IPS-20b (cell line): ENCODE data around the gene BMPR2.
"Not testable (repeated sequence)": the region's sequence is repeated elsewhere in the genome, so short reads cannot be mapped to it uniquely, and the experiment has no call there.

Experiments used
- H3K27ac ChIP-seq: one replicate; pipeline ENCODE4 v1.5.1; 2013; ENCODE audit warnings: low read length
- H3K27me3 ChIP-seq: 2 replicates; pipeline ENCODE4 v1.6.1; 2013; ENCODE audit warnings: mild to moderate bottlenecking, low read length, inconsistent platforms; ENCODE audit not compliant: insufficient read depth
- H3K36me3 ChIP-seq: 2 replicates; pipeline ENCODE4 v1.6.1; 2013; ENCODE audit warnings: low read depth, mild to moderate bottlenecking, inconsistent platforms, low read length, moderate library complexity; ENCODE audit not compliant: insufficient read depth
- H3K4me1 ChIP-seq: 2 replicates; pipeline ENCODE4 v1.6.1; 2013; ENCODE audit warnings: mild to moderate bottlenecking, control low read depth, inconsistent platforms, low read length, moderate library complexity; ENCODE audit not compliant: insufficient read depth
- H3K4me3 ChIP-seq: 2 replicates; pipeline ENCODE4 v1.5.1; 2013; ENCODE audit warnings: mild to moderate bottlenecking, low read length, inconsistent platforms
- H3K9ac ChIP-seq: 2 replicates; pipeline ENCODE4 v1.6.1; 2013; ENCODE audit warnings: low read depth, mild to moderate bottlenecking, inconsistent platforms, low read length, moderate library complexity
- H3K9me3 ChIP-seq: 2 replicates; pipeline ENCODE4 v1.6.1; 2013; ENCODE audit warnings: mild to moderate bottlenecking, low read depth, low read length, inconsistent platforms; ENCODE audit not compliant: insufficient read depth

Gene BMPR2

DNA sequence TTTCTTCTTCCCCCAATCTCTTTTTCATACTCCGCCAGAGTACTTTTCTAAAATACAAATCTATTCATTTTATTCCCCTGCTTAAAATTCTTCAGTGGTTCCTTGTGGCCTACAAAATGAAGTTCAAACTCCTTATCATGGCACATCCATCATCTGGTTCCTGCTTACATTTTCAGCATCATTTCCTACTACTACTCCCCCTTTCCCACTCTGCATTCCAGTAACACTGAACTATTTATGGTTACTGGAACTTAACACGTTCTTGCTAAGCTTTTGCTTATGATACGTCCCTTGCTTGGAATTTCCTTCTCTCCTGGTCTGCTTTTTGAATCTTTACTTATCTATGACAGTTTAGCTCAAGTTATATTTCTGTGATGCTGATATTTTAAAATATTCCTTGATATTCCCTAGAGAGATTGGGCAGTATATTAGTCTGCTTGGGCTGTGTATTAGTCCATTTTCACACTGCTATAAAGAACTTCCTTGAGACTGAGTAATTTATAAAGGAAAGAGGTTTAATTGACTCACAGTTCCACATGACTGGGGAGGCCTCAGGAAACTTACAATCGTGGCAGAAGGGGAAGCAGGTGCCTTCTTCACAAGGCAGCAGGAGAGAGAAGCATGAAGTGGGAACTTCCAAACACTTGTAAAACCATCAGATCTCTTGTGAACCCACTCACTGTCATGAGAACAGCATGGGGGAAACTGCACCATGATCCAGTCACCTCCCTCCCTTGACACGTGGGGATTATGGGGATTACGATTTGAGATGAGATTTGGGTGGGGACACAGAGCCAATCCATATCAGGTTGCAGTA, 53.2 kb downstream of the BMPR2 start:
- H3K9ac ChIP-seq = no peak overlapping the region
- H3K27ac ChIP-seq = no peak overlapping the region
- H3K9me3 ChIP-seq = no peaks in the 10 kb centered on the region

GRCh38 chr2:202432776-202433175, 56.6 kb downstream of the BMPR2 start:
- Histone ChIP-seq H3K36me3 (no peaks in the 10 kb centered on the region), H3K27me3 (no peaks in the 10 kb centered on the region), H3K9ac (no peak overlapping the region), H3K4me3 (no peak overlapping the region), H3K27ac (no peak overlapping the region), H3K4me1 (no peaks in the 10 kb centered on the region), H3K9me3 (no peaks in the 10 kb centered on the region)

More for the DNA sequence above, 53.2 kb downstream of the BMPR2 start:
- H3K36me3 ChIP-seq = no peaks in the 10 kb centered on the region
- no peaks in the 10 kb centered on the region for H3K27me3 ChIP-seq
- peaks cover 3% of the 10 kb centered on the region; the same call in 1 of the 2 replicates for H3K4me1 ChIP-seq
- H3K4me3 ChIP-seq = no peak overlapping the region

DNA sequence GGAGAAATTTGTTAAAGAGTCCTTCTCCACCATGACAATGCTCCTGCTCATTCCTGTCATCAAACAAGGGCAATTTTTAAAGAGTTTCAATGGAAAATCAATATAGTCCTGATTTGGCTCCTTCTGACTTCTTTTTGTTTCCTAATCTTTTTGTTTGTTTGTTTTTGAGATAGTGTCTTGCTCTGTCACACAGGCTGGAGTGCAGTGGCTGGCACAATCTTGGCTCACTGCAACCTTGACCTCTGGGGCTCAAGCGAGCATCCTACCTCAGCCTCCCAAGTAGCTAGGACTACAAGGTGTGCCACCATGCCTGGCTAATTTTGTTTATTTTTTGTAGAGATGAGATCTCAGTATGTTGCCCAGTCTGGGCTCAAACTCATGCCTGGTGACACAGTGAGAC, 58.3 kb downstream of the BMPR2 start:
- no peaks in the 10 kb centered on the region; the same call in 1 of the 2 replicates for H3K4me1 ChIP-seq
- no peaks in the 10 kb centered on the region for H3K36me3 ChIP-seq
- no peaks in the 10 kb centered on the region for H3K9me3 ChIP-seq
- no peaks in the 10 kb centered on the region for H3K27me3 ChIP-seq
- H3K4me3 ChIP-seq = no peak overlapping the region
- no peak overlapping the region for H3K9ac ChIP-seq
- H3K27ac ChIP-seq = no peak overlapping the region

- Histone ChIP-seq H3K27ac (no peak overlapping the region), H3K9me3 (no peaks in the 10 kb centered on the region; the same call in 1 of the 2 replicates), H3K4me1 (no peaks in the 10 kb centered on the region; the same call in 1 of the 2 replicates), H3K9ac (no peak overlapping the region), H3K4me3 (no peak overlapping the region), H3K27me3 (no peaks in the 10 kb centered on the region), H3K36me3 (no peaks in the 10 kb centered on the region)
Measured at GRCh38 chr2:202436626-202437025, 60.5 kb downstream of the BMPR2 start.

GRCh38 chr2:202440117-202440516, 64.0 kb downstream of the BMPR2 start:
- H3K36me3 ChIP-seq, H3K9me3 ChIP-seq, H3K9ac ChIP-seq, H3K27me3 ChIP-seq, H3K4me1 ChIP-seq, H3K27ac ChIP-seq, H3K4me3 ChIP-seq: not testable (repeated sequence)

- Histone ChIP-seq H3K27me3 (no peaks in the 10 kb centered on the region), H3K4me3 (no peak overlapping the region), H3K4me1 (no peaks in the 10 kb centered on the region; the same call in 1 of the 2 replicates), H3K9me3 (no peaks in the 10 kb centered on the region; the same call in 1 of the 2 replicates), H3K27ac (no peak overlapping the region), H3K9ac (no peak overlapping the region), H3K36me3 (no peaks in the 10 kb centered on the region)
Measured at GRCh38 chr2:202442882-202443281, 66.8 kb downstream of the BMPR2 start.

GRCh38 chr2:202444000-202444399, 67.9 kb downstream of the BMPR2 start:
- Histone ChIP-seq H3K4me3 (no peak overlapping the region), H3K4me1 (no peaks in the 10 kb centered on the region), H3K27me3 (no peaks in the 10 kb centered on the region), H3K9ac (no peak overlapping the region), H3K27ac (no peak overlapping the region), H3K36me3 (no peaks in the 10 kb centered on the region), H3K9me3 (no peaks in the 10 kb centered on the region; the same call in 1 of the 2 replicates)

DNA sequence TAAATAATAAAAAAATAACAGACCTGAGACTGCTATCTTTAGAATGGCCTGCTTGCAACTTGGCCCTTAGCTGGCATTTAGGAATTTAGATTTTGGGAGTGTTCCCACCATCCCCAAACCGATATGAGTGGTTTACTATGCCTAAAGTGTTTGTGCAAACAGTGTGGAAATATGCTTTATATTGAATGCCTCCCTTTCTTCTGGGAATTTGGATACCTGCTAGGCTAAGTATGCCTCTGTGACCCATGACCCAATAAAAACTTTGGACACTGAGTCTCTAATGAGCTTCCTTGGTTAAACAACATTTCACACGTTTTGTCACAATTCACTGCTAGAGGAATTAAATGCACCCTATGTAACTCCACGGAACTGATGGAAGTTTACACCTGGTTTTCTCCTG, 73.2 kb downstream of the BMPR2 start:
- Histone ChIP-seq H3K27me3 (no peaks in the 10 kb centered on the region), H3K9me3 (0 out of 2 replicates have a peak, but pooled peaks cover 3% of the 10 kb centered on the region), H3K36me3 (no peaks in the 10 kb centered on the region), H3K9ac (no peak overlapping the region), H3K4me3 (no peak overlapping the region), H3K27ac (no peak overlapping the region), H3K4me1 (no peaks in the 10 kb centered on the region)

DNA sequence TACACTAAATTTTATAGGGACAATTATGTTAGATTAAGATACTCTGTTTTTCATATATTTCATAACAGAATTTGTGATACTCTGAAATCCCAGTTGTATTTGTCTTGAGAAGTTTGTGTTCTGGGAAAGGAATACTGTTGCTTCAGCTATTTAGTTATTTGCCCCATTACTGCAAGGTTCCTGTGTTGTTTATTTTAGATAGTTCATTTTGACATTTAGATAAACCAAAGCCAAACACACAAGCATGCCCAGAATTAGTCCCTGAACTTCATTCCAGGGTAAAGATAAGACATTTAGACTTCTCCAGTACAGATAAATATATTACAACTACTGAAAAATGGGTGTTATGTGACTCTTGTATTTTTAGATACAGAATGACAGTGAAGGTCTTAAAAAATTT, 74.7 kb downstream of the BMPR2 start:
- Histone ChIP-seq H3K9me3 (0 out of 2 replicates have a peak, but pooled peaks cover 3% of the 10 kb centered on the region), H3K27ac (no peak overlapping the region), H3K9ac (no peak overlapping the region), H3K36me3 (no peaks in the 10 kb centered on the region), H3K27me3 (no peaks in the 10 kb centered on the region), H3K4me1 (no peaks in the 10 kb centered on the region), H3K4me3 (no peak overlapping the region)

- H3K9me3 ChIP-seq = 0 out of 2 replicates have a peak, but pooled peaks cover 3% of the 10 kb centered on the region
- no peaks in the 10 kb centered on the region for H3K4me1 ChIP-seq
- H3K27me3 ChIP-seq = no peaks in the 10 kb centered on the region
- H3K27ac ChIP-seq = no peak overlapping the region
- H3K36me3 ChIP-seq = no peaks in the 10 kb centered on the region
- no peak overlapping the region for H3K4me3 ChIP-seq
- no peak overlapping the region for H3K9ac ChIP-seq
Measured at GRCh38 chr2:202452744-202453143, 76.6 kb downstream of the BMPR2 start.

DNA sequence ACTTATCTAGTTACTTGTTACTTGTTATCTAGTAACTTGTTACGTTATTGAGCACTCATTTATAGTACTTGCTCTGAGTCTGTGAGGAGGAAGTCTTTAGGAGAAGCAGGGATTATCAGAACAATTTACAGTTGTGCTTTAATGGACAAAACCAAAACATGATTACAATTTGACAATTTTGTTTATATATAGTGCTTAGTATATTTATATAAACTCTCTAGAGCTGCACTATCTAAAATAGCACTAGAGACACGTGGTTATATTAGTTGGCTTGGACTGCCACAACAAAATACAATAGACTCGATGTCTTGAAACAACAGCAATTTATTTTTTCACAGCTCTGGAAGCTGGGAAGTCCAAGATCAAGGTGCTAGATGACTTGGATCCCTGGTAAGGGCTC, 78.4 kb downstream of the BMPR2 start:
- H3K27ac ChIP-seq = no peak overlapping the region
- no peak overlapping the region for H3K4me3 ChIP-seq
- no peaks in the 10 kb centered on the region for H3K9me3 ChIP-seq

GRCh38 chr2:202455114-202455513, 79.0 kb downstream of the BMPR2 start:
- no peaks in the 10 kb centered on the region for H3K36me3 ChIP-seq
- no peaks in the 10 kb centered on the region for H3K27me3 ChIP-seq
- no peak overlapping the region for H3K27ac ChIP-seq
- H3K4me1 ChIP-seq = no peaks in the 10 kb centered on the region
- H3K9ac ChIP-seq = no peak overlapping the region
- no peak overlapping the region for H3K4me3 ChIP-seq
- H3K9me3 ChIP-seq = no peaks in the 10 kb centered on the region

More for the DNA sequence above, 78.4 kb downstream of the BMPR2 start:
- H3K4me1 ChIP-seq = no peaks in the 10 kb centered on the region
- no peak overlapping the region for H3K9ac ChIP-seq
- no peaks in the 10 kb centered on the region for H3K36me3 ChIP-seq
- H3K27me3 ChIP-seq = no peaks in the 10 kb centered on the region
